GM18873 (cell line): ENCODE data around the gene SMPD1.

ENCODE experiments used
- ATAC-seq: cut with Tn5 transposase; IDR thresholded peaks from one replicate; pipeline ENCODE4 v1.9.1; 2021; ENCODE audit warnings: mild to moderate bottlenecking, moderate library complexity, moderate number of reproducible peaks; ENCODE audit not compliant: unreplicated experiment, low FRiP score

The SMPD1 gene

GRCh38 chr11:6389905-6390717 is at the start of gene SMPD1:
SMPD1 (plus strand) TSS chr11:6390474; CDS start chr11:6390599, 125 bp downstream.
- ATAC-seq: peak; percentile 86

GRCh38 chr11:6345366-6345765 is 44.9 kb upstream of the SMPD1 start:
- no peak for ATAC-seq

- no peak for ATAC-seq
These were observed 40.2 kb upstream of the SMPD1 start for GRCh38 chr11:6350043-6350442.

GRCh38 chr11:6350486-6350885 is 39.8 kb upstream of the SMPD1 start:
- ATAC-seq: no peak

- ATAC-seq: no peak
These were observed 38.4 kb upstream of the SMPD1 start for GRCh38 chr11:6351782-6352382.

- ATAC-seq: peak; percentile 70
These were observed 36.8 kb upstream of the SMPD1 start for GRCh38 chr11:6353367-6353987.

GRCh38 chr11:6354651-6355485 is 35.4 kb upstream of the SMPD1 start:
- ATAC-seq: no peak

- ATAC-seq: no peak
These were observed 33.7 kb upstream of the SMPD1 start for GRCh38 chr11:6356503-6357055.

- no peak for ATAC-seq
These were observed 33.1 kb upstream of the SMPD1 start for GRCh38 chr11:6357222-6357621.

- ATAC-seq: no peak
These were observed 30.1 kb upstream of the SMPD1 start for GRCh38 chr11:6360183-6360582.

GRCh38 chr11:6362185-6362872 is 27.9 kb upstream of the SMPD1 start:
- ATAC-seq: no peak

- ATAC-seq: peak; percentile 52
These were observed 27.2 kb upstream of the SMPD1 start for GRCh38 chr11:6362873-6363678.

- ATAC-seq: no peak
These were observed 24.6 kb upstream of the SMPD1 start for GRCh38 chr11:6365659-6366058.

- no peak for ATAC-seq
These were observed 18.4 kb upstream of the SMPD1 start for GRCh38 chr11:6371825-6372224.

- no peak for ATAC-seq
These were observed 12.2 kb upstream of the SMPD1 start for GRCh38 chr11:6377902-6378639.

GRCh38 chr11:6378640-6378989 is 11.7 kb upstream of the SMPD1 start:
- ATAC-seq: no peak

- ATAC-seq: no peak
These were observed 5.1 kb upstream of the SMPD1 start for GRCh38 chr11:6385046-6385777.
